GM23338 (cell line): Measurements from ENCODE around the gene SERGEF. TPM values are rescaled to one million over a fixed set of nuclear protein-coding genes. Genes with fewer than 3 reads are reported as not detected.

Source experiments
- ATAC-seq: fragments of 200-7000 bp; cut with Tn5 transposase; 3 replicates; pipeline ENCODE4 v1.9.1; 2020
- DNase-seq: peaks from one replicate; pipeline ENCODE4 v3.0.0-alpha.2; 2015; ENCODE audit warnings: low spot score
- H2AFZ ChIP-seq: fragments of 200-600 bp; sonication (generic); 2 replicates; pipeline ENCODE4 v1.8.0; 2016; ENCODE audit warnings: antibody characterized with exemption, mild to moderate bottlenecking, moderate library complexity
- H3F3A ChIP-seq: fragments of 200-600 bp; sonication (generic); replicated peaks from 2 replicates; pipeline ENCODE4 v1.8.0; 2017; ENCODE audit warnings: antibody characterized with exemption, mixed run types, low read depth
- H3K27ac ChIP-seq: fragments of 200-600 bp; sonication (generic); 2 replicates; pipeline ENCODE4 v1.6.1; 2016; ENCODE audit warnings: low read depth
- H3K27me3 ChIP-seq: fragments of 200-600 bp; sonication (generic); 2 replicates; pipeline ENCODE4 v1.8.0; 2016; ENCODE audit warnings: mild to moderate bottlenecking, mixed run types, moderate library complexity; ENCODE audit not compliant: insufficient read depth
- H3K36me3 ChIP-seq: fragments of 200-600 bp; sonication (generic); 2 replicates; pipeline ENCODE4 v1.8.0; 2016; ENCODE audit warnings: mild to moderate bottlenecking; ENCODE audit not compliant: insufficient read depth
- H3K4me1 ChIP-seq: fragments of 200-600 bp; sonication (generic); 2 replicates; pipeline ENCODE4 v1.8.0; 2016; ENCODE audit warnings: mild to moderate bottlenecking, moderate library complexity; ENCODE audit not compliant: insufficient read depth
- H3K4me2 ChIP-seq: fragments of 200-600 bp; sonication (generic); 2 replicates; pipeline ENCODE4 v1.7.1; 2017; ENCODE audit warnings: mixed run types
- H3K4me3 ChIP-seq: fragments of 200-600 bp; sonication (generic); 2 replicates; pipeline ENCODE4 v1.6.1; 2016; ENCODE audit warnings: mixed run types
- H3K79me2 ChIP-seq: fragments of 200-600 bp; sonication (generic); replicated peaks from 2 replicates; pipeline ENCODE4 v1.8.0; 2017; ENCODE audit warnings: mild to moderate bottlenecking; ENCODE audit not compliant: insufficient read depth
- H3K9me2 ChIP-seq: fragments of 200-600 bp; sonication (generic); 2 replicates; pipeline ENCODE4 v1.8.0; 2017; ENCODE audit not compliant: insufficient read depth
- H4K20me1 ChIP-seq: fragments of 200-600 bp; sonication (generic); replicated peaks from 2 replicates; pipeline ENCODE4 v1.8.0; 2017; ENCODE audit warnings: mild to moderate bottlenecking; ENCODE audit not compliant: insufficient read depth
- H3K27ac Mint-ChIP-seq: 2 replicates; pipeline ENCODE4 v1.8.0; 2020; ENCODE audit warnings: inconsistent platforms, mild to moderate bottlenecking, moderate library complexity, mixed read lengths
- H3K27me3 Mint-ChIP-seq: 3 replicates; pipeline ENCODE4 v1.8.0; 2022; ENCODE audit warnings: low read depth, mild to moderate bottlenecking, moderate library complexity, mixed read lengths, inconsistent platforms; ENCODE audit not compliant: insufficient read depth, poor library complexity
- H3K36me3 Mint-ChIP-seq: 3 replicates; pipeline ENCODE4 v1.8.0; 2021; ENCODE audit warnings: low read depth, mild to moderate bottlenecking, inconsistent platforms, moderate library complexity, mixed read lengths
- H3K4me1 Mint-ChIP-seq: 3 replicates; pipeline ENCODE4 v1.8.0; 2020; ENCODE audit warnings: mild to moderate bottlenecking, inconsistent platforms, mixed read lengths
- H3K4me3 Mint-ChIP-seq: 3 replicates; pipeline ENCODE4 v1.8.0; 2021; ENCODE audit warnings: moderate library complexity, mild to moderate bottlenecking, inconsistent platforms, mixed read lengths
- H3K9me3 Mint-ChIP-seq: 3 replicates; pipeline ENCODE4 v1.8.0; 2020; ENCODE audit warnings: moderate library complexity, mild to moderate bottlenecking, inconsistent platforms, mixed read lengths
- CREB1 ChIP-seq: fragments of 250-450 bp; sonication (Bioruptor Pico); IDR thresholded peaks from 2 replicates; pipeline ENCODE4 v1.5.0; 2020; ENCODE audit warnings: low read depth, mild to moderate bottlenecking, moderate library complexity
- CTCF ChIP-seq, 2 experiments: fragments of 200-600 bp in 1 of 2; sonication (generic) in 1 of 2; conservative IDR thresholded peaks; 2 replicates each; pipeline versions ENCODE4 v1.5.1 to v1.6.1; 2016 to 2017; ENCODE audit warnings: antibody characterized with exemption in 2 of 2, low read depth in 2 of 2, mild to moderate bottlenecking in 2 of 2, moderate library complexity in 1 of 2
- ETS1 ChIP-seq: IDR thresholded peaks from 2 replicates; pipeline ENCODE4 v1.6.1; 2016; ENCODE audit warnings: antibody characterized with exemption
- EZH2phosphoT487 ChIP-seq: fragments of 200-600 bp; sonication (generic); IDR thresholded peaks from one replicate; pipeline ENCODE4 v1.8.1; 2018; ENCODE audit warnings: antibody characterized with exemption; ENCODE audit not compliant: unreplicated experiment
- JUNB ChIP-seq: IDR thresholded peaks from one replicate; pipeline ENCODE4 v1.6.1; 2016; ENCODE audit warnings: antibody characterized with exemption; ENCODE audit not compliant: unreplicated experiment
- NANOG ChIP-seq: IDR thresholded peaks from 2 replicates; pipeline ENCODE4 v1.6.1; 2016; ENCODE audit warnings: antibody characterized with exemption, borderline replicate concordance
- POLR2AphosphoS5 ChIP-seq: IDR thresholded peaks from 2 replicates; pipeline ENCODE4 v1.6.1; 2016; ENCODE audit warnings: antibody characterized with exemption, low read depth
- REST ChIP-seq: IDR thresholded peaks from one replicate; pipeline ENCODE4 v1.6.1; 2018; ENCODE audit warnings: antibody characterized with exemption; ENCODE audit not compliant: unreplicated experiment
- STAT1 ChIP-seq: IDR thresholded peaks from one replicate; pipeline ENCODE4 v1.6.1; 2016; ENCODE audit warnings: antibody characterized with exemption; ENCODE audit not compliant: unreplicated experiment
- ZNF114 ChIP-seq: fragments of 250-450 bp; sonication (Bioruptor Pico); IDR thresholded peaks from 2 replicates; pipeline ENCODE4 v1.5.0; 2020; ENCODE audit warnings: mild to moderate bottlenecking, moderate library complexity
- ZNF331 ChIP-seq: fragments of 250-450 bp; sonication (Bioruptor Pico); IDR thresholded peaks from 2 replicates; pipeline ENCODE4 v1.5.0; 2020; ENCODE audit warnings: low read depth, mild to moderate bottlenecking, moderate library complexity
- polyA plus RNA-seq: library from polyadenylated mRNA; unstranded; fragments of >200 nt; fragmentation: Nextera tagmentation; extraction: Ambion mirVana; gene quantifications from 2 replicates; pipeline ENCODE4 v1.2.1, GENCODE V29; 2016
- total RNA-seq: library from RNA; depleted of rRNA; stranded (reverse); fragments of >200 nt; shearing (Covaris generic); gene quantifications from 2 replicates; pipeline ENCODE4 v1.2.3, GENCODE V29; 2014

Gene SERGEF
- total and polyA plus RNA-seq, 2 experiments from 2014 or later = 24.2 to 27.9 TPM

GRCh38 chr11:17988465-17988864 is 24.4 kb downstream of the SERGEF start:
- H3K4me1 Mint-ChIP-seq = no peaks in the 10 kb centered on the region
- no peaks in the 10 kb centered on the region for H3K27me3 Mint-ChIP-seq

GRCh38 chr11:17987826-17988225 is 25.0 kb downstream of the SERGEF start:
- Histone ChIP-seq H3K9me2 (no peaks in the 10 kb centered on the region), H3K4me3 (no peak overlapping the region), H3K79me2 (no peaks in the 10 kb centered on the region), H3K27me3 (no peaks in the 10 kb centered on the region), H3F3A (no peaks in the 10 kb centered on the region), H4K20me1 (0 out of 2 replicates have a peak, but pooled peaks cover 4% of the 10 kb centered on the region), H3K4me2 (no peak overlapping the region), H3K4me1 (no peaks in the 10 kb centered on the region), H2AFZ (no peak overlapping the region), H3K36me3 (0 out of 2 replicates have a peak, but pooled peaks cover 8% of the 10 kb centered on the region), H3K27ac (no peak overlapping the region)
- Mint-ChIP-seq H3K4me1 (no peaks in the 10 kb centered on the region), H3K27ac (no peak overlapping the region), H3K9me3 (no peaks in the 10 kb centered on the region), H3K27me3 (no peaks in the 10 kb centered on the region), H3K4me3 (no peak overlapping the region), H3K36me3 (peaks cover 11% of the 10 kb centered on the region; the same call in 2 of the 3 replicates)
- DNase-seq (no peak), ATAC-seq (no peak)
- TF ChIP-seq STAT1 (no peak), EZH2phosphoT487 (no peak), REST (no peak), ZNF114 (CRISPR knock-in tag) (no peak), JUNB (no peak), ZNF331 (CRISPR knock-in tag) (no peak), CREB1 (CRISPR knock-in tag) (no peak), ETS1 (no peak)

More at GRCh38 chr11:17988465-17988864, 24.4 kb downstream of the SERGEF start:
- H3K27me3 ChIP-seq = no peaks in the 10 kb centered on the region
- Mint-ChIP-seq H3K27ac (no peak overlapping the region), H3K4me3 (no peak overlapping the region), H3K9me3 (no peaks in the 10 kb centered on the region), H3K36me3 (peaks cover 11% of the 10 kb centered on the region; the same call in 2 of the 3 replicates)
- no peaks in the 10 kb centered on the region for H3K4me1 ChIP-seq
- DNase-seq (no peak), ATAC-seq (no peak)
- no peak overlapping the region for H3K4me3 ChIP-seq
- H3K36me3 ChIP-seq = 0 out of 2 replicates have a peak, but pooled peaks cover 8% of the 10 kb centered on the region
- TF ChIP-seq ZNF331 (CRISPR knock-in tag) (no peak), POLR2AphosphoS5 (no peak), JUNB (no peak), ZNF114 (CRISPR knock-in tag) (no peak), NANOG (no peak), ETS1 (no peak), CTCF (conservative IDR thresholded peaks at IDR 0.05; ENCODE audit: low read depth in 2 of 2) (no peak)
- no peak overlapping the region for H2AFZ ChIP-seq
- H3K79me2 ChIP-seq = no peaks in the 10 kb centered on the region
- no peak overlapping the region for H3K4me2 ChIP-seq
- no peak overlapping the region for H3K27ac ChIP-seq
- 0 out of 2 replicates have a peak, but pooled peaks cover 4% of the 10 kb centered on the region for H4K20me1 ChIP-seq
- H3F3A ChIP-seq = no peaks in the 10 kb centered on the region
- no peaks in the 10 kb centered on the region for H3K9me2 ChIP-seq
